Brain microvascular endothelial cell (primary cell): ENCODE results near the gene EXOC4.

ENCODE experiments used
- DNase-seq: peaks from one replicate; pipeline ENCODE4 v3.0.0-alpha.2; 2020
- H3K27ac ChIP-seq: fragments of 250-450 bp; sonication (Bioruptor Pico); 2 replicates; pipeline ENCODE4 v1.5.1; 2020; ENCODE audit warnings: mild to moderate bottlenecking, moderate library complexity
- H3K27me3 ChIP-seq: fragments of 250-450 bp; sonication (Bioruptor Pico); replicated peaks from 2 replicates; pipeline ENCODE4 v1.5.1; 2020; ENCODE audit warnings: mild to moderate bottlenecking
- H3K36me3 ChIP-seq: fragments of 250-450 bp; sonication (Bioruptor Pico); replicated peaks from 2 replicates; pipeline ENCODE4 v1.5.1; 2020; ENCODE audit warnings: mild to moderate bottlenecking
- H3K4me3 ChIP-seq: 2 replicates; pipeline ENCODE4 v1.5.1; 2011; ENCODE audit warnings: low read depth, mild to moderate bottlenecking, control low read depth, low read length, moderate library complexity
- CTCF ChIP-seq: IDR thresholded peaks from 2 replicates; pipeline ENCODE4 v1.5.1; 2011; ENCODE audit warnings: low read depth, mild to moderate bottlenecking, moderate library complexity, low read length, control low read depth, inconsistent platforms; ENCODE audit errors: missing control alignments
- in situ Hi-C: cut with HindIII; loops from 2 replicates; pipeline ENCODE4 v1.10.0; 2017; ENCODE audit warnings: low sequenced_read_pairs, low pct_ligation_motif_present

EXOC4 gene

GRCh38 chr7:134084488-134085144 is 831.7 kb downstream of the EXOC4 start:
- Histone ChIP-seq H3K27me3 (no peaks in the 10 kb centered on the region), H3K4me3 (no peak overlapping the region), H3K27ac (no peak overlapping the region), H3K36me3 (no peaks in the 10 kb centered on the region)
- no peak for DNase-seq
- no peak for TF ChIP-seq CTCF
- in situ Hi-C loops, result no loop called here

- no peak overlapping the region for H3K4me3 ChIP-seq
- no peak for TF ChIP-seq CTCF
- in situ Hi-C loops, result no loop called here
- H3K27ac ChIP-seq, result no peak overlapping the region
- H3K27me3 ChIP-seq, result no peaks in the 10 kb centered on the region
- H3K36me3 ChIP-seq, result no peaks in the 10 kb centered on the region
- no peak for DNase-seq
Measured at GRCh38 chr7:134085311-134085710, 832.4 kb downstream of the EXOC4 start.

GRCh38 chr7:134086998-134087735 is 834.3 kb downstream of the EXOC4 start:
- in situ Hi-C loops, result no loop called here
- TF ChIP-seq CTCF, result no peak
- H3K27ac ChIP-seq, result no peak overlapping the region
- H3K4me3 ChIP-seq, result no peak overlapping the region
- H3K36me3 ChIP-seq, result no peaks in the 10 kb centered on the region
- no peak for DNase-seq
- H3K27me3 ChIP-seq, result no peaks in the 10 kb centered on the region

- in situ Hi-C loops, result no loop called here
- no peak overlapping the region for H3K4me3 ChIP-seq
- no peaks in the 10 kb centered on the region for H3K36me3 ChIP-seq
- no peak for TF ChIP-seq CTCF
- H3K27ac ChIP-seq, result no peak overlapping the region
- DNase-seq, result no peak
- H3K27me3 ChIP-seq, result no peaks in the 10 kb centered on the region
Measured at GRCh38 chr7:134088199-134088598, 835.3 kb downstream of the EXOC4 start.

- H3K27me3 ChIP-seq, result no peaks in the 10 kb centered on the region
- in situ Hi-C loops, result no loop called here
- no peak for TF ChIP-seq CTCF
- H3K36me3 ChIP-seq, result no peaks in the 10 kb centered on the region
- no peak overlapping the region for H3K27ac ChIP-seq
- H3K4me3 ChIP-seq, result no peak overlapping the region
- no peak for DNase-seq
Measured at GRCh38 chr7:134089446-134089845, 836.6 kb downstream of the EXOC4 start.
